RWPE2 (cell line): ENCODE data around the gene ZNF749.
"Not testable (repeated sequence)": the region's sequence is repeated elsewhere in the genome, so short reads cannot be mapped to it uniquely, and the experiment has no call there.

Experiments used
- ATAC-seq: fragments of 200-7000 bp; cut with Tn5 transposase; 3 replicates; pipeline ENCODE4 v1.9.1; 2021; ENCODE audit warnings: low read depth
- DNase-seq: peaks from one replicate; pipeline ENCODE4 v3.0.0-alpha.2; 2020; ENCODE audit warnings: low spot score
- H3K27ac ChIP-seq: fragments of 450-650 bp; 2 replicates; pipeline ENCODE4 v1.5.1; 2017; ENCODE audit warnings: mild to moderate bottlenecking; ENCODE audit not compliant: poor library complexity, severe bottlenecking
- H3K27me3 ChIP-seq: fragments of 250-450 bp; sonication (Bioruptor Pico); 2 replicates; pipeline ENCODE4 v1.5.1; 2021; ENCODE audit warnings: mild to moderate bottlenecking, moderate library complexity; ENCODE audit not compliant: insufficient read depth, poor library complexity, severe bottlenecking
- H3K36me3 ChIP-seq: fragments of 250-450 bp; sonication (Bioruptor Pico); 2 replicates; pipeline ENCODE4 v1.5.1; 2020; ENCODE audit warnings: low read depth, mild to moderate bottlenecking, moderate library complexity
- H3K4me1 ChIP-seq: fragments of 250-450 bp; sonication (Bioruptor Pico); 2 replicates; pipeline ENCODE4 v1.5.1; 2021; ENCODE audit warnings: mild to moderate bottlenecking, moderate library complexity; ENCODE audit not compliant: insufficient read depth, poor library complexity, severe bottlenecking
- H3K4me3 ChIP-seq: fragments of 250-450 bp; sonication (Bioruptor Pico); 2 replicates; pipeline ENCODE4 v1.5.1; 2021; ENCODE audit warnings: mild to moderate bottlenecking, moderate library complexity; ENCODE audit not compliant: severe bottlenecking
- H3K9me3 ChIP-seq: fragments of 250-450 bp; sonication (Bioruptor Pico); 2 replicates; pipeline ENCODE4 v1.5.1; 2021; ENCODE audit warnings: mild to moderate bottlenecking, moderate library complexity; ENCODE audit not compliant: severe bottlenecking
- CTCF ChIP-seq: fragments of 450-650 bp; IDR thresholded peaks from one replicate; pipeline ENCODE4 v1.5.1; 2017; ENCODE audit warnings: mild to moderate bottlenecking, moderate library complexity; ENCODE audit not compliant: poor library complexity, severe bottlenecking

The ZNF749 gene

GRCh38 chr19:57466489-57466888 lies 31.4 kb downstream of the ZNF749 start:
- DNase-seq, result no peak
- H3K27me3 ChIP-seq, result no peaks in the 10 kb centered on the region
- no peak for ATAC-seq
- no peak overlapping the region for H3K4me3 ChIP-seq
- peaks cover 21% of the 10 kb centered on the region for H3K9me3 ChIP-seq
- no peak overlapping the region for H3K27ac ChIP-seq
- TF ChIP-seq CTCF, result no peak
- no peaks in the 10 kb centered on the region; the same call in 1 of the 2 replicates for H3K36me3 ChIP-seq
- H3K4me1 ChIP-seq, result no peaks in the 10 kb centered on the region

- no peak for DNase-seq
- Histone ChIP-seq H3K4me1 (no peaks in the 10 kb centered on the region), H3K4me3 (no peak overlapping the region), H3K27me3 (no peaks in the 10 kb centered on the region), H3K27ac (no peak overlapping the region), H3K9me3 (peaks cover 48% of the 10 kb centered on the region), H3K36me3 (peaks cover 35% of the 10 kb centered on the region)
- no peak for TF ChIP-seq CTCF
- no peak for ATAC-seq
These were observed 38.5 kb downstream of the ZNF749 start for GRCh38 chr19:57473646-57474045.

- no peaks in the 10 kb centered on the region for H3K27me3 ChIP-seq
- no peaks in the 10 kb centered on the region for H3K4me1 ChIP-seq
- H3K36me3 ChIP-seq, result peaks cover 35% of the 10 kb centered on the region
- peak; percentile 66 for TF ChIP-seq CTCF
- DNase-seq (peak; percentile 85), ATAC-seq (peak; percentile 99)
- H3K9me3 ChIP-seq, result peaks cover 31% of the 10 kb centered on the region
- H3K4me3 ChIP-seq, result peak within 1 kb of the TSS; percentile 57
- peak within 1 kb of the TSS; percentile 4 for H3K27ac ChIP-seq
These were observed 42.3 kb downstream of the ZNF749 start, which contains the start of gene ZNF772 for GRCh38 chr19:57477191-57478008. ZNF772 (minus strand) TSS chr19:57477566; CDS start chr19:57477309, 257 bp downstream.

- H3K9me3 ChIP-seq, H3K27ac ChIP-seq, H3K27me3 ChIP-seq, H3K4me1 ChIP-seq: not testable (repeated sequence)
- DNase-seq, result peak; percentile 93
- Histone ChIP-seq H3K36me3 (peaks cover 20% of the 10 kb centered on the region), H3K4me3 (peak within 1 kb of the TSS; percentile 93)
- peak; percentile 100 for ATAC-seq
These were observed 52.6 kb downstream of the ZNF749 start, which contains the start of gene ZNF419 for GRCh38 chr19:57487477-57488298. ZNF419 (plus strand) TSS chr19:57487750; CDS start chr19:57487951, 201 bp downstream.

- not testable (repeated sequence) for H3K27ac ChIP-seq, H3K4me1 ChIP-seq, H3K27me3 ChIP-seq, DNase-seq, H3K9me3 ChIP-seq
- Histone ChIP-seq H3K36me3 (peaks cover 22% of the 10 kb centered on the region), H3K4me3 (peak overlapping the region; percentile 19)
- 0 out of 3 replicates have a peak, but pooled peaks have one; percentile 7 for ATAC-seq
These were observed 53.1 kb downstream of the ZNF749 start for GRCh38 chr19:57488299-57488644.
